ENCODE data around the gene RAD51B.

The RAD51B gene

DNA sequence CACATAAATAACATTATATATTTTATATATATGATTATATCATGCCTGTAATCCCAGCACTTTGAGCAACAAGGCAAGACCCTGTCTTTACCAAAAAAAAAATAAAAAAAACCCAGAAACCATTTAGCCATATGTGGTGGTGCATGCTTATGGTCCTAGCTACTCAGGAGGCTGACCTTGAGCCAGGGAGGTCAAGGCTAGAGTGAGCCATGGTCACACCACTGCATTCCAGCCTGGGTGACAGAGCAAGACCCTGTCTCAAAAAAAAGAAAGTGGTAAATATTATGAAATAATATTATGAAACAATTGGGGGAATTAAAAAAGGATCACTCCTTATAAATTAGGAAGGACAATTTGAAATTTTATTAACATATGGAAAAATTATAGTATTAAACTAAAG lies 16.0 kb downstream of the RAD51B start:
- DNase-seq = no peak

- peak; percentile 15 to 26 for DNase-seq
Observed at GRCh38 chr14:67837011-67837624, 17.5 kb downstream of the RAD51B start.

DNA sequence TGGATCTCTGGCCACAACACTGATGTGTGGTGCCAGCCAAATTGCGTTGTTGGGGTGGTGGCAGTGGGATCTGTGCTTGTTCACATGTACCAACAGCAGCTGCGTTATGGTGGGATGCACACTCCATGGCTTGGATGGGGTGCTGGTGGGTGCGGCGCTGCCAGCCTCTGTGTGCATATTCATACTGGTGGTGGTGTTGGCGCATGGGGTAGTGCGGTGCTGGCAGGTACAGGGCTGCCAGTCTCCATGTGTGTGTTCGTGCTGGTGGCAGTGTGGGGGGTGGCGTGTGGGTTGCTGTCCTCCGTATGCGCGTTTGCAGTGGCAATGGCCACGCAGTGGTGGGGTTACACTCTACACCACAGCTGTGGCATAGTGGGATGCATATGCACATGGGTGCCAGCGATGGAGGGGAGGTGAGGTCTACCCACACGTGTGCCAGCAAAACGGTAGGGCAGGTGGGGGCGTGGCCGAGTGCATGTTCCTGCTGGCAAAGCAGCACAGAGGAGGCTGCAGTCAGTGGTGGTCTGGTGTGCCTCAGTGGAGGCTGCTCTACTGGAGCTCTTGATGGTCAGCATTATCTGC lies 26.5 kb downstream of the RAD51B start:
- DNase-seq = no peak

GRCh38 chr14:67850066-67850830 lies 30.7 kb downstream of the RAD51B start:
- DNase-seq = no peak

DNA sequence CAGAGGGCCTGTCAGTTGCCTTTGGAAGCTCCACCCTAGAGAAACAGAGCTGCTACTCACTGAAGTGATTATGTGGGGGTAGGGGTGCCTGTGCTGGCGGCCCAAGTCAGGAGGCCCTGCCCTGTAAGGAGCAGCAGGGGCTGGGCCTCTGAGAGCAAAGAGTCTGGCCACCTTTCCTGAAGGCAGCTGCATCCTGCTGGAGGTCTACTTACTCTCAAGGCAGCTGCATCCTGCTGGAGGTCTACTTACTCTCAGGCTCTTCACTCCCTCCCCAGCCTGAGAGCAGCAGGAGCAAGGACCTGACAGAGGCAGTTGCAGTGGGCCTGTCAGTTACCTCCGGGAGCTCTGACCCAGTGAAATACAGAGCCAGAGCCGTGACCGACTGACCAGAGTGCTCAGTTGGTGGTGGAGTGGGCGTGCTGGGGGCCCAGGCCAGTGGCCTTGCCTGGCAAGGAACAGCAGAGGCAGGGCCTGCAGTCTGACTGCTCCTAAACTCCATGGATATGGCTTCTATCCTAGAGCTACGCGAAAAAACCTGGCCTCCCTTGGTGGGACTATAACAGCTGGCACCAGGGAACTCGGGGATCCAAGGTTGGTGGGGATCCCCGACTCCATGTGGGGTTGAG lies 32.3 kb downstream of the RAD51B start:
- no peak for DNase-seq

GRCh38 chr14:67852926-67853604 lies 33.5 kb downstream of the RAD51B start:
- no peak for DNase-seq

- DNase-seq = no peak
Observed at GRCh38 chr14:67853715-67854114, 34.1 kb downstream of the RAD51B start.

DNA sequence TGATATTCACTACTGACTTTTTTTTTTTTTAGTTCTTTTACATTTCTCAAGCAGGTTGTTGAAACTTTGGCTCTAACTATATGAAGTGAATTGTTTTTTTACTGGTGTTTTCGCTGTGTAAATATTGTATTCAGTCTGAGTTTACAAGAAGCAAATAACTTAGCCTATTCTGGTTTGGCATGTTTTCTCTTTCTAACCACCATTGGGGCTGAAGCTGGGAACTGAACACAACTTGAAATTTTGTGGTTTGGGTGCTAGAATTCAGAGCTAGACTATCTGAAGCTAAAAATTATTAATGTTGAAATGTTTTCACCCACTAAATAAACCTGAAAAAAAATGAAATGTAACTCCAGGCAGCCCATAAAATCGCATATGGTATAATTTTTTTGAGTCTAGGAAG lies 37.2 kb downstream of the RAD51B start:
- no peak for DNase-seq

DNA sequence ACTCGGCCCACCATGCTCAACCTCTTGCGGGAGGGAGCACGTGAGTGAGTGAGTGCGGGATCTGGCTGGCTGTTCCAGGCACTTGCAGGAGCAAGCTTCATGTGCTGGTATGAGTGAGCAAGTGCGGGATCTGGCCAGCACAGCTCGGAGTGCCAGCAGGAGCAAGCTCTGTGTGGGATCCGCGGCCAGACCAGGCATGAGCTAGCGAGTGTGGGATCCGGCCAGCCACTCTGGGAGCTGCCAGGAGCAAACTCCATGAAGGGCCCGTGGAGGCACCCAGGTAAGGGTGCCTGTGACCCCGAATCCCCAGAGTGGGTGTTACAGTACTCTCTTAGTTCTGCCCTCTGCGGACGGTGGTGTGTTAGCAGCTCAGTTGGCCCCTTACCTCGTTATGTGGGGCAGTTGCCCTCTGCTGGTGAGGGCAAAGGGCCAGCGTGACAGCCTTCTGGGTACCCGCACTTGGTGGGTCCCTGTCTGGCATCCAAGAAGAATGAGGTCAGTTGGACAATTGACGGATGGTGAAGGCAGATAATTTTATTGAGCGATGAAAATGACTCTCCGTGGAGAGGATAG lies 38.3 kb downstream of the RAD51B start:
- no peak for DNase-seq

- no peak for DNase-seq
Observed at GRCh38 chr14:67859169-67859749, 39.7 kb downstream of the RAD51B start.

GRCh38 chr14:67863223-67863622 lies 43.6 kb downstream of the RAD51B start:
- DNase-seq = no peak

GRCh38 chr14:67875175-67876006 lies 55.8 kb downstream of the RAD51B start:
- no peak for DNase-seq

GRCh38 chr14:67879026-67879425 lies 59.4 kb downstream of the RAD51B start:
- DNase-seq = no peak

DNA sequence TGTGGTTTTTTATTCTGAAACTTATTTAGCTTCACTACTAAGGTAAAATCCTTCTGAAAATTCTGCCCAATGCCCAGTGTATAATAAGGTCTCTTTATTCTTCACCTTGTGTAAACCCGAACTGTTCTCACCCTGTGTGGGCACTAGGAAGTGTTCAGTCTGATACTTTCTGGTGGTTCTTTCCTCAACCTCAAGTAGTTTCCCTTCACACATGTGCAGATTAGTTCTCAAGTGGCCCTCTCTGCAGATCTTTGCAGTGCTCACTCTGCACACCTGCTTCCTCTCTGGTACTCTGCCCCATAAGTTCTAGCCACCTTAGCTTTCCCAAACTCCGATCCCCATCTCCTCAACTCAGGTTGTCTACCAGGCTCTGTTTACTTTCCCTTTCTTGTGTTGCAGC lies 61.6 kb downstream of the RAD51B start:
- no peak for DNase-seq

DNA sequence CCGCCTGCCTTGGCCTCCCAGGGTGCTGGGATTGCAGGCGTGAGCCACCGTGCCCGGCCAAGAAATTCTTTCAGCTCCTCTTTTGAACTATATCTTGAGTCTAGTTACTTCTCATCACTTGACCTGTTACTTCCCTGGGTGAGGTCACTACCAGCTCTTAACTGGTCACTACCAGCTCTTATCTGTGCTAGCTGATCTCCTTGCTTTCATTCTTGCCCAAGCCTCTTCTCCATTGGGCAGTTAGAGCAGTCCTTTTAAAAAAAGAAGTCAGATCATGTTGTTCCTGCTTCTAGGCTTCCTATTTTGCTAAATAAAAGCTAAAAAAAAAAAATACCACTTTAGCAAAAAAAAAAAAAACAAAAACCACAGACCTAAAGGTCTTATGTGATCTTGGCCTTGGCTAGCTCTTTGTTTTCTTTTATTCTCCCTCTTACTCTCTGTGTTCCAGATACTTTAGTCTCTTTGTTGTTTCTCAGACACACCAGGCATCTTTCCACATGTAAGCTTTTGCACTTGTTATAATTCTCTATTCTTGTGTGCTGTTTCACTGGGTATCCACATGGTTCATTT lies 63.5 kb downstream of the RAD51B start:
- DNase-seq = no peak

DNA sequence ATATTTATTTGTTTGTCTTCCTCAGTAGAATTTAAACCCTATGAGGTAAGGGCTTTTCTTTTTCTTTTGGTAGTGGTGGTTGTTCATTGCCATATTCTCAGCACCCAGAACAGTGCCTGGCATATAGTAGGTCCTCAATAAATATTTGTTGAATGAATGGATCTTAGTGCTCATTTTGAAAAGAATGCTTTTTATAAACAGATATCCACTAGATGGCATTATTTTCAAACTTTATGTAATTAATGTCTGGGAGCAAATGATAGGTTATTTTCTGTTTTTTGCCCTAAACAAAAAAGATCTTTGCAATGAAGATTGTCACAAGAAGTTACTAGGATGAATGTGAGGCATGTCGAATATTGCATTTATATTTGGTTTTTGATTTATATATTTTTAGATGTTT lies 64.1 kb downstream of the RAD51B start:
- no peak for DNase-seq

DNA sequence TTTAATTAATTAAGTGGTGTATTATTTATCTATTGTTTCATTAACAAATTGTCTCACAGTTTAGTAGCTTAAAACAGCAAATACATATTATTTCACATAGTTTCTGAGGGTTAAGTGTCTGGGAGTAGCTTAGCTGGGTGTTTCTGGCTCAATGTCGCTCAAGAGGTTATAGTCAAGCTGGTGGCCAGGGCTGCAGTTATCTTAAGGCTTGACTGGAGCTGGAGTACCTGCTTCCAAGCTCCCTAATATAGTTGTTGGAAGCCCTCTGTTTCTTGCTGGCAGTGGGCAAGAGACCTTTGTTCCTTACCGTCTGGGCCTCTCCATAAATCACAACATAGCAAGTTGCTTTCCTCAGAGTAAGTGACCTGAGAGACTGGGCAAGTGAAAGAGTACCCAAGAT lies 66.6 kb downstream of the RAD51B start:
- DNase-seq = no peak

DNA sequence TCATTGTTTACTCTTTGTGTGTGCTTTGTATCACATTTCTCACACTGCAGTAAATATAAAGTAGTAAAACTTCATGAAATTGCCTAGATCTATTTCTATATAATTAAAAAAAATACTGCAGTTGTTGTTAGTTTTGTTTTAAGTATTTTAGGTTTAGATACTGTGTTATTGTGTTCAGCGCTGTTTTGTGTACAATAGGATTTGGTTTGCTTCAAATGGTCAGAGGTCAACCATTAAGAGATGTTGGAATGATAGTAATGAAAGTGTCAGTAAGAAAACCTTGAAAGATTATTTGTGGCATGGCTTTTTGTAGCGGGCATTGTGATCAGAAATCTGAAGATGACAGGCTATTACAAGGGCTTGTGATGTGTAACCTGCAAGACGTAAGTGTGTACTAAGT lies 67.9 kb downstream of the RAD51B start:
- DNase-seq = no peak

- DNase-seq = no peak
Observed at GRCh38 chr14:67889455-67889854, 69.9 kb downstream of the RAD51B start.

DNA sequence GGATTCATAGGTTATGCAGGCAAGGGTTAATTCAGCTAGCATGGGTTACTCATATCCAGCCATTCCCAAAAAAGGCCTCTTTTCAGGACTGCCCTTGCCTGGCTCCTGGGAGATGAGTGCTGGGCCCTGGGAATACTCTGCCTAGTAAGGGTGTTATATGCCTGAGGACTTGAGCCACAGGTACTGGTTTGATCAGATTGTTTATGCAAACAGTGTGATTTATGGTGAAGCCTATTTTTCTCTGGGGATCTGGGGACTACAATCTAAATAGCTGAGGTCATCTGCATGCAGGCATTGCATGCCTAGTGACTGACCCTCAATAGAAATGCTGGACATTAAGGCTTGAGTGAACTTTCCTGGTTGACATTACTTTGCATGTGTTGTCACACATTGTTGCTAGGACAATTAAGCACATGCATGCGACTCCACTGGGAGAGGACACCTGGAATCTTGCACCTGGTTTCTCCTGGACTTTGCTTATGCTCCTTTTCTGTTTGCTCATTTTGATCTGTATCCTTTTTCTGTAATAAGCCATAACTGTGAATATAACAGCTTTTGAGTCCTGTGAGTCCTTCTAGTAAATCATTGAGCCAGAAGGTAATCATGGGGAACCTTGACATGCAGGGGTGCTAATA lies 73.0 kb downstream of the RAD51B start:
- no peak for DNase-seq

GRCh38 chr14:67900231-67900630 lies 80.7 kb downstream of the RAD51B start:
- DNase-seq = no peak
